Endothelial cell of umbilical vein (primary cell): ENCODE measurements around the gene BANF2. TPM values are rescaled to one million over a fixed set of nuclear protein-coding genes. Genes with fewer than 3 reads are reported as not detected.

ENCODE experiments used
- BruUV-seq: library from RNA; stranded (reverse); fragments of 400-500 nt; replicated peaks from 2 replicates; lab custom pipeline; 2021; lab: Mats Ljungman, UMichigan
- CTCF ChIA-PET: fragments of 300-600, 350-600 bp; sonication (Branson Sonifier 250); formaldehyde crosslinking; loops from one replicate; lab custom pipeline; 2021; ENCODE audit warnings: antibody characterized with exemption, inconsistent platforms; lab: Charles Lee
- POLR2A ChIA-PET: fragments of 300-600, 350-600 bp; sonication (Branson Sonifier 250); formaldehyde crosslinking; loops from one replicate; lab custom pipeline; 2021; ENCODE audit warnings: antibody characterized with exemption, inconsistent platforms; lab: Charles Lee
- DNase-seq: peaks from one replicate; pipeline ENCODE4 v3.0.0-alpha.2; 2011; ENCODE audit warnings: low read depth, low spot score
- FAIRE-seq: peaks from 2 replicates; lab custom pipeline; 2011; peaks lifted over from hg19 to GRCh38; lab: Jason Lieb, UNC
- H2AFZ ChIP-seq: 2 replicates; pipeline ENCODE4 v1.6.0; 2012; ENCODE audit warnings: low read depth, low read length, control low read depth, inconsistent platforms
- H3K27ac ChIP-seq: 2 replicates; pipeline ENCODE4 v1.5.1; 2011; ENCODE audit warnings: low read depth, mild to moderate bottlenecking, control low read depth, low read length, moderate library complexity; ENCODE audit not compliant: insufficient read depth
- H3K27me3 ChIP-seq, 2 experiments: 2 replicates each; pipeline versions ENCODE4 v1.6.0 to v1.6.1; 2011; ENCODE audit warnings: low read length in 2 of 2, mixed read lengths in 1 of 2; ENCODE audit not compliant: control insufficient read depth in 2 of 2, insufficient read depth in 2 of 2
- H3K36me3 ChIP-seq, 2 experiments: 2 replicates in 1 of 2; 3 replicates in 1 of 2; pipeline ENCODE4 v1.5.1; 2011; ENCODE audit warnings: low read length in 2 of 2, mild to moderate bottlenecking in 1 of 2, moderate library complexity in 1 of 2; ENCODE audit not compliant: control insufficient read depth in 2 of 2, insufficient read depth in 2 of 2; ENCODE audit errors: extremely low read depth in 1 of 2
- H3K4me1 ChIP-seq: 3 replicates; pipeline ENCODE4 v1.5.1; 2011; ENCODE audit warnings: mild to moderate bottlenecking, low read length; ENCODE audit not compliant: control insufficient read depth, insufficient read depth; ENCODE audit errors: extremely low read depth
- H3K4me2 ChIP-seq: 2 replicates; pipeline ENCODE4 v1.6.1; 2011; ENCODE audit warnings: low read length, control low read depth, mixed read lengths; ENCODE audit not compliant: insufficient read depth
- H3K4me3 ChIP-seq, 3 experiments: fragments of 200-600 bp in 1 of 3; sonication (generic), shearing (Covaris generic) in 1 of 3; replicated peaks in 1 of 3; 2 replicates each; pipeline ENCODE4 v1.5.1; 2011 to 2016; ENCODE audit warnings: control low read depth in 3 of 3, low read length in 3 of 3, mild to moderate bottlenecking in 2 of 3, inconsistent platforms in 1 of 3, low read depth in 1 of 3, moderate library complexity in 1 of 3; ENCODE audit not compliant: insufficient read depth in 1 of 3
- H3K79me2 ChIP-seq: 2 replicates; pipeline ENCODE4 v1.6.0; 2012; ENCODE audit warnings: low read length, inconsistent platforms; ENCODE audit not compliant: control insufficient read depth, insufficient read depth
- H3K9ac ChIP-seq: replicated peaks from 2 replicates; pipeline ENCODE3; 2011; ENCODE audit warnings: low read length, control low read depth; ENCODE audit not compliant: insufficient read depth; ENCODE audit errors: extremely low read depth
- H3K9me1 ChIP-seq: replicated peaks from 3 replicates; pipeline ENCODE4 v1.6.0; 2011; ENCODE audit warnings: mild to moderate bottlenecking, low read length; ENCODE audit not compliant: control insufficient read depth, insufficient read depth; ENCODE audit errors: extremely low read depth
- H3K9me3 ChIP-seq: replicated peaks from 2 replicates; pipeline ENCODE4 v1.5.1; 2012; ENCODE audit warnings: low read length, inconsistent platforms; ENCODE audit not compliant: control insufficient read depth, insufficient read depth
- H4K20me1 ChIP-seq: replicated peaks from 2 replicates; pipeline ENCODE3; 2011; ENCODE audit warnings: mild to moderate bottlenecking, low read length; ENCODE audit not compliant: control insufficient read depth, insufficient read depth; ENCODE audit errors: extremely low read depth
- EZH2 ChIP-seq: IDR thresholded peaks from 2 replicates; pipeline ENCODE4 v1.6.1; 2012; ENCODE audit warnings: borderline replicate concordance, low read depth, mild to moderate bottlenecking, moderate library complexity, low read length, inconsistent platforms; ENCODE audit not compliant: severe bottlenecking
- FOS ChIP-seq: IDR thresholded peaks from 2 replicates; pipeline ENCODE4 v1.6.1; 2011; ENCODE audit warnings: mild to moderate bottlenecking, low read length, moderate library complexity, borderline replicate concordance; ENCODE audit not compliant: insufficient read depth
- GATA2 ChIP-seq: IDR thresholded peaks from 2 replicates; pipeline ENCODE4 v1.7.0; 2011; ENCODE audit warnings: low read depth, mild to moderate bottlenecking, moderate library complexity, mixed read lengths, low read length; ENCODE audit not compliant: insufficient read length, insufficient read depth
- JUN ChIP-seq: IDR thresholded peaks from 2 replicates; pipeline ENCODE4 v1.6.1; 2011; ENCODE audit warnings: borderline replicate concordance, low read depth; ENCODE audit not compliant: insufficient read length, insufficient read depth
- MYC ChIP-seq: IDR thresholded peaks from one replicate; pipeline ENCODE4 v1.6.1; 2011; ENCODE audit warnings: mild to moderate bottlenecking, low read depth, low read length
- POLR2A ChIP-seq: IDR thresholded peaks from 2 replicates; pipeline ENCODE4 v1.6.1; 2012; ENCODE audit warnings: low read depth, mild to moderate bottlenecking, control low read depth, low read length
- POLR2AphosphoS5 ChIP-seq: IDR thresholded peaks from 2 replicates; pipeline ENCODE4 v1.6.1; 2012; ENCODE audit warnings: low read depth, mild to moderate bottlenecking, control low read depth, low read length, moderate library complexity; ENCODE audit not compliant: insufficient read depth
- dilution Hi-C: fragments of 300-500 bp; cut with MboI; formaldehyde crosslinking; loops from one replicate; pipeline ENCODE4 v1.15.0; 2019; ENCODE audit warnings: low sequenced_read_pairs; ENCODE audit not compliant: extremely low pct_ligation_motif_present
- intact Hi-C: fragments of 100-400 bp; cut with micrococcal nuclease; formaldehyde crosslinking; loops from one replicate; pipeline ENCODE4 v1.10.0; 2022
- polyA plus RNA-seq, 4 experiments: library from polyadenylated mRNA; depleted of rRNA in 3 of 4; stranded (reverse) in 3 of 4; unstranded in 1 of 4; fragments of >200 nt; gene quantifications; 2 replicates each; pipeline versions ENCODE4 v1.2.1 to v1.2.3, GENCODE V29; 2011 to 2012; ENCODE audit warnings: missing spikeins in 1 of 4
- total RNA-seq: library from RNA; stranded (reverse); gene quantifications from 2 replicates; pipeline ENCODE4 v1.2.3, GENCODE V29; 2021
- TF ChIP-seq, protein P1 (sequence below): IDR thresholded peaks from 2 replicates; pipeline ENCODE4 v1.6.1; 2011; ENCODE audit not compliant: insufficient read depth, insufficient read length
- TF ChIP-seq, protein P2 (sequence below), 2 donors: IDR thresholded peaks; 1 replicate in 1 of 2; 2 replicates in 1 of 2; pipeline ENCODE4 v1.5.1; 2011; ENCODE audit warnings: low read length in 2 of 2, mild to moderate bottlenecking in 2 of 2, moderate library complexity in 2 of 2, control low read depth in 1 of 2, inconsistent platforms in 1 of 2, low read depth in 1 of 2; ENCODE audit not compliant: insufficient read depth in 1 of 2; ENCODE audit errors: extremely low read depth in 1 of 2

The BANF2 gene
- total and polyA plus RNA-seq, 2 donors (not counting 3 experiments of a cell fraction or from before 2014, with no cell fraction given) = not detected

DNA sequence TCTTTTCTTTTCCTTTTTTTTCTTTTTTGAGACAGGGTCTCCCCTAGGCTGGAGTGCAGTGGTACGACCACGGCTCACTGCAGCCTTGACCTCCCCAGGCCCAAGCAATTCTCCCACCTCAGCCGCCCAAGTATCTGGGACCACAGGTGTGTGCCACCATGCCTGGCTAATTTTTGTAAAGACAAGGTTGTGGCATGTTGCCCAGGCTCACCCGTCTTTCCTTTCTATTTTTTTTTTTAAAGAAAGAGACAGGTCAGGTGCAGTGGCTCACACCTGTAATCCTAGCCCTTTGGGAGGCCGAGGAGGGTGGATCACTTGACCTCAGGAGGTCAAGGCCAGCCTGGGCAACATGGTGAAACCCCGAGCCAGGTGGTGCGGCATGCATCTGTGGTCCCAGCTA is 16.6 kb downstream of the BANF2 start:
- Histone ChIP-seq H2AFZ (no peak overlapping the region), H3K36me3 (no peaks in the 10 kb centered on the region), H3K79me2 (no peaks in the 10 kb centered on the region), H4K20me1 (no peaks in the 10 kb centered on the region), H3K9me3 (no peaks in the 10 kb centered on the region), H3K4me1 (no peaks in the 10 kb centered on the region), H3K27me3 (peaks cover 2 to 4% of the 10 kb centered on the region in 2 experiments), H3K9ac (no peak overlapping the region), H3K9me1 (no peaks in the 10 kb centered on the region), H3K4me2 (no peak overlapping the region), H3K27ac (no peak overlapping the region), H3K4me3 (no peak overlapping the region)
- ChIA-PET POLR2A (no interaction called here), CTCF (no interaction called here)
- no TSS peak for BruUV-seq
- intact Hi-C loops = no loop called here
- TF ChIP-seq MYC (no peak), GATA2 (no peak), FOS (no peak), POLR2AphosphoS5 (no peak), JUN (no peak), EZH2 (no peak), POLR2A (no peak)
- TF ChIP-seq, protein P1, sequence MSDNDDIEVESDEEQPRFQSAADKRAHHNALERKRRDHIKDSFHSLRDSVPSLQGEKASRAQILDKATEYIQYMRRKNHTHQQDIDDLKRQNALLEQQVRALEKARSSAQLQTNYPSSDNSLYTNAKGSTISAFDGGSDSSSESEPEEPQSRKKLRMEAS = no peak
- TF ChIP-seq, protein P2, sequence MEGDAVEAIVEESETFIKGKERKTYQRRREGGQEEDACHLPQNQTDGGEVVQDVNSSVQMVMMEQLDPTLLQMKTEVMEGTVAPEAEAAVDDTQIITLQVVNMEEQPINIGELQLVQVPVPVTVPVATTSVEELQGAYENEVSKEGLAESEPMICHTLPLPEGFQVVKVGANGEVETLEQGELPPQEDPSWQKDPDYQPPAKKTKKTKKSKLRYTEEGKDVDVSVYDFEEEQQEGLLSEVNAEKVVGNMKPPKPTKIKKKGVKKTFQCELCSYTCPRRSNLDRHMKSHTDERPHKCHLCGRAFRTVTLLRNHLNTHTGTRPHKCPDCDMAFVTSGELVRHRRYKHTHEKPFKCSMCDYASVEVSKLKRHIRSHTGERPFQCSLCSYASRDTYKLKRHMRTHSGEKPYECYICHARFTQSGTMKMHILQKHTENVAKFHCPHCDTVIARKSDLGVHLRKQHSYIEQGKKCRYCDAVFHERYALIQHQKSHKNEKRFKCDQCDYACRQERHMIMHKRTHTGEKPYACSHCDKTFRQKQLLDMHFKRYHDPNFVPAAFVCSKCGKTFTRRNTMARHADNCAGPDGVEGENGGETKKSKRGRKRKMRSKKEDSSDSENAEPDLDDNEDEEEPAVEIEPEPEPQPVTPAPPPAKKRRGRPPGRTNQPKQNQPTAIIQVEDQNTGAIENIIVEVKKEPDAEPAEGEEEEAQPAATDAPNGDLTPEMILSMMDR (IDR thresholded peaks at IDR 0.05; ENCODE audit: extremely low read depth in 1 of 2, insufficient read depth in 1 of 2, low read depth in 1 of 2, low read length in 2 of 2) = no peak
- dilution Hi-C loops = no loop called here
- DNase-seq (no peak), FAIRE-seq (no peak)
